ENCODE measurements around the gene NFIC. TPM values are rescaled to one million over a fixed set of nuclear protein-coding genes. Genes with fewer than 3 reads are reported as not detected.

Gene NFIC
- polyA plus RNA-seq, 1 of the 3 experiments (the other 2 are of a cell fraction): 7.2 TPM

- TF ChIP-seq, protein P1, sequence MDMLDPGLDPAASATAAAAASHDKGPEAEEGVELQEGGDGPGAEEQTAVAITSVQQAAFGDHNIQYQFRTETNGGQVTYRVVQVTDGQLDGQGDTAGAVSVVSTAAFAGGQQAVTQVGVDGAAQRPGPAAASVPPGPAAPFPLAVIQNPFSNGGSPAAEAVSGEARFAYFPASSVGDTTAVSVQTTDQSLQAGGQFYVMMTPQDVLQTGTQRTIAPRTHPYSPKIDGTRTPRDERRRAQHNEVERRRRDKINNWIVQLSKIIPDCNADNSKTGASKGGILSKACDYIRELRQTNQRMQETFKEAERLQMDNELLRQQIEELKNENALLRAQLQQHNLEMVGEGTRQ (IDR thresholded peaks at IDR 0.05; ENCODE audit: borderline replicate concordance, low read depth, low read length): no peak
- TF ChIP-seq MEF2A (IDR thresholded peaks at IDR 0.05; ENCODE audit: borderline replicate concordance, low read depth): no peak
- TF ChIP-seq ELF1 (IDR thresholded peaks at IDR 0.05): no peak
- TF ChIP-seq, protein P2, sequence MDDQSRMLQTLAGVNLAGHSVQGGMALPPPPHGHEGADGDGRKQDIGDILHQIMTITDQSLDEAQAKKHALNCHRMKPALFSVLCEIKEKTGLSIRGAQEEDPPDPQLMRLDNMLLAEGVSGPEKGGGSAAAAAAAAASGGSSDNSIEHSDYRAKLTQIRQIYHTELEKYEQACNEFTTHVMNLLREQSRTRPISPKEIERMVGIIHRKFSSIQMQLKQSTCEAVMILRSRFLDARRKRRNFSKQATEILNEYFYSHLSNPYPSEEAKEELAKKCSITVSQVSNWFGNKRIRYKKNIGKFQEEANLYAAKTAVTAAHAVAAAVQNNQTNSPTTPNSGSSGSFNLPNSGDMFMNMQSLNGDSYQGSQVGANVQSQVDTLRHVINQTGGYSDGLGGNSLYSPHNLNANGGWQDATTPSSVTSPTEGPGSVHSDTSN (IDR thresholded peaks at IDR 0.05): no peak
- TF ChIP-seq, protein P3, sequence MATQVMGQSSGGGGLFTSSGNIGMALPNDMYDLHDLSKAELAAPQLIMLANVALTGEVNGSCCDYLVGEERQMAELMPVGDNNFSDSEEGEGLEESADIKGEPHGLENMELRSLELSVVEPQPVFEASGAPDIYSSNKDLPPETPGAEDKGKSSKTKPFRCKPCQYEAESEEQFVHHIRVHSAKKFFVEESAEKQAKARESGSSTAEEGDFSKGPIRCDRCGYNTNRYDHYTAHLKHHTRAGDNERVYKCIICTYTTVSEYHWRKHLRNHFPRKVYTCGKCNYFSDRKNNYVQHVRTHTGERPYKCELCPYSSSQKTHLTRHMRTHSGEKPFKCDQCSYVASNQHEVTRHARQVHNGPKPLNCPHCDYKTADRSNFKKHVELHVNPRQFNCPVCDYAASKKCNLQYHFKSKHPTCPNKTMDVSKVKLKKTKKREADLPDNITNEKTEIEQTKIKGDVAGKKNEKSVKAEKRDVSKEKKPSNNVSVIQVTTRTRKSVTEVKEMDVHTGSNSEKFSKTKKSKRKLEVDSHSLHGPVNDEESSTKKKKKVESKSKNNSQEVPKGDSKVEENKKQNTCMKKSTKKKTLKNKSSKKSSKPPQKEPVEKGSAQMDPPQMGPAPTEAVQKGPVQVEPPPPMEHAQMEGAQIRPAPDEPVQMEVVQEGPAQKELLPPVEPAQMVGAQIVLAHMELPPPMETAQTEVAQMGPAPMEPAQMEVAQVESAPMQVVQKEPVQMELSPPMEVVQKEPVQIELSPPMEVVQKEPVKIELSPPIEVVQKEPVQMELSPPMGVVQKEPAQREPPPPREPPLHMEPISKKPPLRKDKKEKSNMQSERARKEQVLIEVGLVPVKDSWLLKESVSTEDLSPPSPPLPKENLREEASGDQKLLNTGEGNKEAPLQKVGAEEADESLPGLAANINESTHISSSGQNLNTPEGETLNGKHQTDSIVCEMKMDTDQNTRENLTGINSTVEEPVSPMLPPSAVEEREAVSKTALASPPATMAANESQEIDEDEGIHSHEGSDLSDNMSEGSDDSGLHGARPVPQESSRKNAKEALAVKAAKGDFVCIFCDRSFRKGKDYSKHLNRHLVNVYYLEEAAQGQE (IDR thresholded peaks at IDR 0.05; ENCODE audit: low read depth, low read length): no peak
Observed at GRCh38 chr19:3468211-3468610, 101.8 kb downstream of the NFIC start (continued).

- DNase-seq: no peak
- no peak overlapping the region for H3K4me2 ChIP-seq
- WGBS (ENCODE audit: low lambda C conversion rate): 93% methylated on average over 4 of the region's 14 CpGs
- H3K4me1 ChIP-seq (ENCODE audit: control insufficient read depth in 1 of 2, insufficient read depth in 2 of 2, low read depth in 1 of 2, low read length in 1 of 2): peaks cover 0 to 2% of the 10 kb centered on the region in 2 experiments; a peak in 1 of 4 replicates
- ChIA-PET POLR2A (interaction anchor here (0.5 kb wide), 1 partner anchor 40 kb away, joined by 4 read pairs; no protein-coding TSS in a partner anchor), CTCF (interaction anchor here (0.7 to 6.1 kb wide), 13 partner anchors 9 to 165 kb away, joined by 3 to 92 read pairs (median 4); partner anchors contain the start of gene SMIM44)
- no peak overlapping the region for H3K9ac ChIP-seq
- peak overlapping the region in 1 of 2 experiments; percentile 29; a peak in 1 of 4 replicates for H3K27ac ChIP-seq (ENCODE audit: low read depth in 2 of 2, low read length in 1 of 2)
- no peaks in the 10 kb centered on the region for H4K20me1 ChIP-seq (ENCODE audit: insufficient read depth)
- no peaks in the 10 kb centered on the region for H3K27me3 ChIP-seq (ENCODE audit: insufficient read depth)
- no peak overlapping the region for H2AFZ ChIP-seq (ENCODE audit: low read depth)
- no peaks in the 10 kb centered on the region for H3K9me2 ChIP-seq
- peaks cover 23% of the 10 kb centered on the region for H3F3A ChIP-seq (replicated peaks; ENCODE audit: insufficient read depth)
- peak; percentile 27; the same call in 1 of the 2 replicates for TF ChIP-seq RAD21 (IDR thresholded peaks at IDR 0.05; ENCODE audit: low read length)
- no peak for TF ChIP-seq TCF12 (IDR thresholded peaks at IDR 0.05)
- no peaks in the 10 kb centered on the region for H3K79me2 ChIP-seq (ENCODE audit: insufficient read depth)
- no peaks in the 10 kb centered on the region for H3K9me3 ChIP-seq
- no peaks in the 10 kb centered on the region for H3K36me3 ChIP-seq (replicated peaks in 1 of 2; ENCODE audit: control insufficient read depth in 1 of 2, insufficient read depth in 2 of 2, low read length in 1 of 2)
- H3K4me3 ChIP-seq (ENCODE audit: low read depth in 2 of 2, low read length in 1 of 2): no peak overlapping the region
Observed at GRCh38 chr19:3469638-3470499, 103.5 kb downstream of the NFIC start.

Data from SK-N-SH (cell line).